ENCODE results near the gene MMRN2.
A peak's percentile ranks its signal among the peaks of the same experiment; 100 is the strongest.

Gene MMRN2

DNA sequence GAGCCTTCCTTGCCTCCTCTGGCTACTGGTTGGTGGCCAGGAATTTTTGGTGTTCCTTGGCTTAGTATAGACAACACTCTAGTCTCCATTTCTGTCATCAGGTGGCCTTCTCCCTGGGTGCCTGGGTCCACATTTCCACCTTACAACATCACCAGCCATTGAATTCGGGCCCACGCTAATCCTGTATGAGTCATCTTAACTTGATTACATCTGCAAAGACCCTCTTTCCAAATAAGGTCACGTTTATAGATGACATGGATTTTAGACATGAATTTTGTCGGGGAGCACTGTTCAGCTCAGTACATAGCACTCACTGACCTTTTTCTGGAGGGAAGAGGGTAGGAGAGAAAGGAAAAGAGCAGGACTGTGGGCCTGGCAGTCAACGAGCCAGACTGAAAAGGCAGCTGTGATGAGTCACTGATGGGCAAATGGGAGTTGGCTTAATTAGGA lies 39.4 kb downstream of the MMRN2 start:
- in situ Hi-C loops (cut with HindIII; ENCODE audit: low pct_ligation_motif_present, low pct_unique_long_range_greater_than_20kb, low sequenced_read_pairs): no loop called here
- DNase-seq: no peak

DNA sequence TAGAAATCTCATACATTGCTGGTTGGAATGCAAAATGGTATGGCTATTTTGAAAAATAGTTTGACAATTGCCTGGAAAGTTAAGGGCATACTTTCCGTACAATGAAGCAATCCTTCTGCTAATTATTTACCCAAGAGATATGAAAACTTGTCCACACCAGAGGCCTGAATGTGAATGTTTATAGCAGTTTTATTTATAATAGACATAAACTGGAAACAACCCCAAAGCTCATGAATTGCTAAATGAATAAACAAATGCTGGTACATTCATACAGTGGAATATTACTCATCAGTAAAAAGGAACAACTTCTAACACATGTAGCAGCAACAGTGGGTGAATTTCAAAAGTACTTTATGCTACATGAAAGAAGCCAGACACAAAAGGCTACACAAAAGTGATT lies 42.7 kb downstream of the MMRN2 start:
- in situ Hi-C loops (cut with HindIII; ENCODE audit: low pct_ligation_motif_present, low pct_unique_long_range_greater_than_20kb, low sequenced_read_pairs): no loop called here

DNA sequence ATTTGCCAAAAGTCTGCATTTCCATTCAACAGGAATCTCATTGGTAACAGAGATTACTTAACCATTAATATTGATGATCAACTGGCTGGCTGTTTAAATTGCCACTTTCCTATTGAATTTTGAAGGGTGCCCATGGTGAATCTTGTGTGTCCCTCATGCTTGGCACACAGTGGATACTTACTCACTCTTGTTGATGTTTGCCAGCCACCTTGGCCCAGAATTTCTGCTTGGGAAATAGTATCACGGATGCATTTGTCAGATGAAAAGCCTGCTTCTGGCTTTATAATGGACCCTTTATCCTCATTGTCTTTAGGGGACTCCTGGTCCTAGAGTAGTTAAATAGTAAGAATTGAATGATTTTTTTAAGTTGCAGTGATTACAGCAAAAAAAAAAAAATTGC lies 52.0 kb downstream of the MMRN2 start:
- DNase-seq: no peak
- in situ Hi-C loops (cut with HindIII; ENCODE audit: low pct_ligation_motif_present, low pct_unique_long_range_greater_than_20kb, low sequenced_read_pairs): no loop called here

More for the DNA sequence above, 42.7 kb downstream of the MMRN2 start:
- no peak for DNase-seq

DNA sequence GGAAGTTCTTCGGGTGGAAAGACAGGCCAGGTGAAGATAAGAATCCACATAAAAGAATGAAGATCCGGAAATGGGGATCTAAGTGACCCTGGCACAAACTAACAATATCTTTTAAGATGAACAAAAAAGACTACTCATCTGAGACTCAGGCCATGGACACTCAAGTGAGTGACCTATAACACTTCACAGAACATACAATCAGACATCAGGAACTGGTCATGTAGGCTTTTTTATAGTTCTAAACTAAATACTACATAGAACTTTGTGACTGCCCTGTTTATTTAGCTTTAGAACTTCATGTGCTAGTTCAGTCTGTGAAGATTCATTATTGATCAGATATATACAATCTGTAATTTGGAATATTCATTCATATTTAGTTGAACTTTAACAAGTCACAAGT lies 52.8 kb downstream of the MMRN2 start:
- in situ Hi-C loops (cut with HindIII; ENCODE audit: low pct_ligation_motif_present, low pct_unique_long_range_greater_than_20kb, low sequenced_read_pairs): no loop called here
- no peak for DNase-seq

DNA sequence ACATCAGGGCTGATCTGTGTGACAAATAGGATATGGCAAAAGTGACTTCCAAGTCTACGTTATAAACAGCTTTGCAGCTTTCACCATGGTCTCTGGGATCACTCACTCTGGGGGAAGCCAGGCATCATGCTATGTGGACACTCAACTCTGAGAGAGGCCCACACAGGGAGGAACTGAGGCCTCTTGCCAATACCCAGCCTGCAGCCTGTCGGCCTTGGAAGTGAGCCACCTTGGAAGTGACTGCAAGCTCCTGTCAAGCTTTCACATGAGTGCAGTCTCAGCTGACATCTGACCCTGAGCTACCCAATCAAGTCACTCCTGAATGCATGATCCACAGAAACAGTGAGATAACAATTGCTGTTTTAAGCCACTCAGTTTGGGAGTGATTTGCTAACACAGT lies 56.5 kb downstream of the MMRN2 start:
- no peak for DNase-seq
- in situ Hi-C loops (cut with HindIII; ENCODE audit: low pct_ligation_motif_present, low pct_unique_long_range_greater_than_20kb, low sequenced_read_pairs): no loop called here

DNA sequence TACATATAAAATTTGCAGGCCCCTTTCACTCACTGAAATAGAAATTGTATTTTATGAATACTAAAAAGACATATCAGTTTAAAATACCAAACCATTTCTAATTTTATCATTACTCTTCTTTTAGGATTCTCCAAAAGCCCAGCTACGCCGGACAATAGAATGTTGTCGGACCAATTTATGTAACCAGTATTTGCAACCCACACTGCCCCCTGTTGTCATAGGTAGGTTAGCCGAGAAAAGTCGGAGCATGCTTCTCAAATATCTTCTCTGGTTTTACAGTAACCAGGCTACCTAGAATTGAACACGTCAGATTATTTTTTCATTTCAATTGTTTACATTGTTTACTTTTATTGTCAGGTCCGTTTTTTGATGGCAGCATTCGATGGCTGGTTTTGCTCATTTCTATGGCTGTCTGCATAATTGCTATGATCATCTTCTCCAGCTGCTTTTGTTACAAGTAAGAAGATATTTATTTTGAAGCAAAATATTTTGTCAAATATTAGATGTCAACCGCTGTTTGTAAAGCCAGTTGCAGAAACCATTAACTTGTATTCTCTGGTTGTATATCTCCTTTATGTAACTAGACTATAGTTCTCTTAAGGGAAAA lies 57.6 kb downstream of the MMRN2 start:
- peak; percentile 74 for DNase-seq
- in situ Hi-C loops (cut with HindIII; ENCODE audit: low pct_ligation_motif_present, low pct_unique_long_range_greater_than_20kb, low sequenced_read_pairs): no loop called here

DNA sequence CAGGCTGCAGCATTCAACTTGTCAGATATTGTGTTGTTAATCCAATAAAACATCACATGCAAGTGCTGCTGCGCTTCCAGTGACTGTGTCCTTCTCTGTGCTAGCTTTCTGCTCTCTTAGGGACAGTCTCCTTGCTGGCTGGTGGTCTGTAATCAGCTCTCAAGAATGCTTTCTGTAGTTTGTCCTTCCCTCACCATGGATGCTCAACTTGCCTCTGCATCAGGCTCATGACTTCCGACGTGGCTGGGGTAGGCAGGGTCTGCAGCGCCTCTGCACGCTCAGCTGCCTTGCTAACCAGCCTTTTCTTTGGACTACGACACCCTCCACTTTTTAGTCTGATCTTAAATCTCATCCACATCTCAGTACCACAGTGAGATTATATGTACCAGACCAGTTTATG lies 58.3 kb downstream of the MMRN2 start:
- in situ Hi-C loops (cut with HindIII; ENCODE audit: low pct_ligation_motif_present, low pct_unique_long_range_greater_than_20kb, low sequenced_read_pairs): no loop called here
- DNase-seq: no peak

DNA sequence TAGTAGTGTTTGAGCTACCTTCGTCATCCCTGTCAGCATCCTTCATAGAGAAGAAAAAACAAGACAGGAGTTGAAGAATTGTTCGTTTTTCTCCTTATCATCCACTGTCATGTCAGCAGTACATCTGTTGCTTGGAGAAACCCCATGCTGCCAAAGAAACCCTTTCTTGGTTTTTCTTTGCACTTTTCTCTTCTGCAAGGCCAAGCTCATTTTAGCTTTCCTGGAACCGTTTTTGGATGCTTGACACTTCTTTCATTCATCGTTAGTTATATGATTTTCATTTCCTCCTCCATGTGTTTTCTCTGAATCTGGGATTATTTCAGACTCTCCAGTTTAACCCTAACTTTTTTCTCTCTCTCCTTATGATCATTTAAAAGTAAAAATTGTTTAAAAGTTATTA lies 58.9 kb downstream of the MMRN2 start:
- DNase-seq: no peak
- in situ Hi-C loops (cut with HindIII; ENCODE audit: low pct_ligation_motif_present, low pct_unique_long_range_greater_than_20kb, low sequenced_read_pairs): no loop called here

DNA sequence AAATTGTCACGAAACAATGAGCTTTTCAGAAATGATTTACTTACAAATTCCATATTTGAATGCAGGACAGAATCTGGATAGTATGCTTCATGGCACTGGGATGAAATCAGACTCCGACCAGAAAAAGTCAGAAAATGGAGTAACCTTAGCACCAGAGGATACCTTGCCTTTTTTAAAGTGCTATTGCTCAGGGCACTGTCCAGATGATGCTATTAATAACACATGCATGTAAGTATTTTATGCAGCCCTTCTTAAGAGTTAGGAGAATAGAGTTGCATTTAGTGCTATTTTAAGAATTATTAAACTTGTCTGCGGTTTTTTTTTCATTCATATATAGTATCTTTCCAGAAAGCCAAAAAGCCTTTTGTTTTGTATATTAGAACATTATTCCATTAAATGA lies 67.4 kb downstream of the MMRN2 start:
- no peak for DNase-seq
- in situ Hi-C loops (cut with HindIII; ENCODE audit: low pct_ligation_motif_present, low pct_unique_long_range_greater_than_20kb, low sequenced_read_pairs): no loop called here

DNA sequence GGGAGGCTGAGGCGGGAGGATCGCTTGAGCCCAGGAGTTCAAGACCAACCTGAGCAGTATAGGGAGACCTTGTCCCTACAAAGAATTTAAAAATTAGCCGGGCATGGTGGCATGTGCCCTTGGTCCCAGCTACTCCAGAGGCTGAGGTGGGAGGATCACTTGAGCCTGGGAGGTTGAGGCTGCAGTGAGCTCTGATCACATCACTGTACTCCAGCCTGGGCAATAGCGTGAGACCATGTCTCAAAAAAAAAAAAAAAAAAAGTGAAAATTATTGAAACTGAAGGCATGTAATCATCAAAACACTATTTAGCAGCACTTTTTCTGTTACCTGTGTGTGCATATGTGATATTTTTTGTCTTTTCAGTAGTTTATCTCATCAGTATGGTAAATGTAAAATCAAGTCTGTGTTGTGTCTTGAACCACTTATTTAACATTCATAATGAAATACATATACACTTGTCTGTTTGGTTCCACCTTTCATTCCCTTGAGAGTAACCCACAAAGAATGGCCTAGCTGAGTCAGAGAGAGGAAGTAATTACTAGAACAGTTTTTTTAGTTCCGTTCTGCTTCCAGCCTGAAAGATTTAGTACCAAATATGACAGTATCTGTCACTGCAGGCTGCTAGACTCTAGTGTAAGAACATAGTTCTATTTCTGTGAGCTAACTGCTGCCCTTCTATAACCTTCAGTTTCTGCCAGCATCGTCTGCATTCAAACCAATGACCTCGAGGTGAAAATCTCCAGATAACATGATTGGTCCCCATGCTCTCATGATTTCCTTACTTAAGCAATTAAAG lies 68.6 kb downstream of the MMRN2 start:
- peak; percentile 32 for DNase-seq
- in situ Hi-C loops (cut with HindIII; ENCODE audit: low pct_ligation_motif_present, low pct_unique_long_range_greater_than_20kb, low sequenced_read_pairs): no loop called here

All from ACHN (cell line).